Measurements from ENCODE around the gene MBNL2.

The MBNL2 gene

DNA sequence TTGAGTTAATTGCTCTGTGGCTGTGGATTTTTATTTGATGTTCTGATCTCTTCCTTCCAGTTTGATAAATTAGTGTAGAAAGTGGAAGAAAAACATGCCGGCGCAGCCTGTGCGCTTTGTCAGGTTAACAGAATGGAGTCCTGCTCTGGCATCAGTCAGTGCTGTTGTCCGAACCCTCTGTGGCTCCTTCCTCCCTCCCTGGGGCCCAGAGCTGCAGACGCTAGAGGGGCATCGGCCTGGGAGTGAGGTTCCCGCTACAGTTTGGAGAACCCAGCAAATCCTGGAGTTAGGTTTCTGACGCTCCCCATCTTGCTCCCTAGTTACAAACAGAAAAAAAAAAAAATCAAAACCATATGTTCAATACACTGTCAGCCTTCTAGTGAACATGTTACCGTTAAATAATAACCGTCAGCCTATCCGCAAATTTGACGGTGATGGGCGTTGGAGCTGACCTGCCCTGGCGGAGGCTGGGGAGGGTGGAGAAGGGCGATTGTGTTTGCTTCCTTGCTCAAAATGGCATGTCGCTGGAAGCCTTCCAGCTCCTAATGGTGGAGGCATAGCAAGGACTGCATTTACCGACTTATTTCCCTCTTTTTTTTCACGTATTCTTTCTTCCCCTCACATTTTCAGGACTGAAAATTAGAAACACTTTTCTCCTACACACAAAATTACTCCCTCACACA is 13.6 kb downstream of the MBNL2 start:
- no peak for DNase-seq

DNA sequence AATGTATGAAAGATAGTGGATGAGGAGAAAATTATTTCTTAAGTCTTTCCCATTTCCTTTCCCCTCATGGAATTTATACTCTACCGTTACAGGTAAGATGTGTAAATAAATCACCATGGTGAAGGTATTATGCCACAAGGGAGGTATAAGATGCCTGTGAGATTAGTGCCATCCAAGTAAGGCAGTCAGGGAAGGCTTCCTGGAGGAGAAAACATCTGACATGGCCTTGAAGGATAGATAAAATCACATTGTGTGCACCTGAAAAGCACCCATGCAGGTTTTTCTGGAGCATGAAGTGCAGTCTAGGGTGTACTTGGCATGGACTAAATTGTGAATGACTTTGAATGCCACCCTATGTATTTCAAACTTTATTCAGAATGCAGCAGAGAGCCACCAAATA is 15.3 kb downstream of the MBNL2 start:
- DNase-seq, result no peak

GRCh38 chr13:97238432-97238831 is 16.3 kb downstream of the MBNL2 start:
- DNase-seq, result no peak

GRCh38 chr13:97238883-97239282 is 16.8 kb downstream of the MBNL2 start:
- DNase-seq, result no peak

DNA sequence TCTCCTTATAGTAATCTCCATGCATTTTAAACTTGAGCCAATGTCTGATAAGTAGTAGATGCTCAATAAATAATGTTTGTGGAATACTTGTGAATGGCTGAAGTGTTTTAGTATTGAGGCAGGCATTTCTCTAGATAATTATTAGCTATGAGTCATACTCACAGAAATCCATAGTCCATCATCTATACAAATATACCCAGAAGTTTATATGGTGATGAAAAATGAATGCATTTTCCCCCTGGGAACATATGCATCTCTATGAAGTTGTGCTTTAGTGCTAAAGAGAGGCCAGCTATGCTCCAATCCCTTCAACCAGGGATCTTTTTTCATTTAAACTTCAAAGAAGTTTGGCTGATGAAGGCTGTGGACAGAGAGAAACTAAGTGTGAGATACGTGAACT is 17.2 kb downstream of the MBNL2 start:
- no peak for DNase-seq

- DNase-seq, result no peak
Measured at GRCh38 chr13:97239943-97240787, 18.0 kb downstream of the MBNL2 start.

GRCh38 chr13:97240788-97241734 is 18.9 kb downstream of the MBNL2 start:
- DNase-seq, result no peak

- no peak for DNase-seq
Measured at GRCh38 chr13:97241761-97242160, 19.6 kb downstream of the MBNL2 start.

- no peak for DNase-seq
Measured at GRCh38 chr13:97242755-97243497, 20.8 kb downstream of the MBNL2 start.

GRCh38 chr13:97243915-97244781 is 22.0 kb downstream of the MBNL2 start:
- no peak for DNase-seq

- no peak for DNase-seq
Measured at GRCh38 chr13:97245011-97245410, 22.9 kb downstream of the MBNL2 start.

GRCh38 chr13:97246596-97247158 is 24.5 kb downstream of the MBNL2 start:
- no peak for DNase-seq

DNA sequence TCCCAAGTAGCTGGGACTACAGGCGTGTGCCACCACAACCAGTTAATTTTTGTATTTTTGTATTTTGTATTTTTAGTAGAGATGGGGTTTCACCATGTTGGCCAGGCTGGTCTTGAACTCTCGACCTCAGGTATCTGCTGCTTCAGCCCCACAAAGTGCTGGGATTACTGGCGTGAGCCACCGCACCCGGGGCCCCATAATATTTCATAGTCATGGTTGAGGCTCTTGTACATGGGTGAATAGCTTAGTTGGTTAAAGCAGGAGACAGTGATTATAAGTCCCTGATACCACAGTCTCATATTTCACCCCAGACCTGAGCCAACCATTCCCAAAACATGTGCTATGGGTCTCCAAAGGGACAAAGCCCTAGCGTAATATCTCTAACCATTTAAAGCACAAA is 26.1 kb downstream of the MBNL2 start:
- no peak for DNase-seq

DNA sequence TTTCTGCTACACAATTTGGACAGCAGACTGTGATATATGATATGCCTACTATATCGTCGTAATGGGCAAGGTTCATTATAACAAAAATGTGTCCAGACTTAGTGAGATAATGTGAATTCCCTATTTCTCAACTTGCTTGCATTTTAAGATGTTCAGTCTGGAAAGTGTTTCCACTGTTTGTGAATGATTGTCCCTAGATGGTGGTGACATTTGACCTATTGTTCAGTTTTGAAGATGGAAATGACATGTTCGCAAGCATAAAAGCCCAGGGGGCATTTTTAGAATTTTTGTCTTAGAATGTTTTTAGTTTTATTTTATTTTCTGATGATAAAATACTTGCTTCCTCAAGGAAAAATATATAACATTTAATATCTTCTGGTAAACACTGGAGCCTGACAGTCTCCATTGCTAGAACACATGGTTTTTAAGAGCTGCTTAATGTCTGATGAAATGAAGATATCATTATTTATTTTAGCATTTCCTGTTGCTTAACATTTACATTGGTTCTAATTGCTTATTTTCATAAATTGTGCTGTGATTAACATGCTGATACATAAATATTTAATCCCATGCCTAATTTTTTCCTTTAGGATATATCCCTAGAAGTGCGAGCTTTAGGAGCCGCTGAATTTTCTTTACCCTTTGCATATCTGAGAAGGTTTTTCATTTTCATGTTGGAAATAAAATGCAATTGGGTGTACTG is 27.1 kb downstream of the MBNL2 start:
- DNase-seq, result no peak

DNA sequence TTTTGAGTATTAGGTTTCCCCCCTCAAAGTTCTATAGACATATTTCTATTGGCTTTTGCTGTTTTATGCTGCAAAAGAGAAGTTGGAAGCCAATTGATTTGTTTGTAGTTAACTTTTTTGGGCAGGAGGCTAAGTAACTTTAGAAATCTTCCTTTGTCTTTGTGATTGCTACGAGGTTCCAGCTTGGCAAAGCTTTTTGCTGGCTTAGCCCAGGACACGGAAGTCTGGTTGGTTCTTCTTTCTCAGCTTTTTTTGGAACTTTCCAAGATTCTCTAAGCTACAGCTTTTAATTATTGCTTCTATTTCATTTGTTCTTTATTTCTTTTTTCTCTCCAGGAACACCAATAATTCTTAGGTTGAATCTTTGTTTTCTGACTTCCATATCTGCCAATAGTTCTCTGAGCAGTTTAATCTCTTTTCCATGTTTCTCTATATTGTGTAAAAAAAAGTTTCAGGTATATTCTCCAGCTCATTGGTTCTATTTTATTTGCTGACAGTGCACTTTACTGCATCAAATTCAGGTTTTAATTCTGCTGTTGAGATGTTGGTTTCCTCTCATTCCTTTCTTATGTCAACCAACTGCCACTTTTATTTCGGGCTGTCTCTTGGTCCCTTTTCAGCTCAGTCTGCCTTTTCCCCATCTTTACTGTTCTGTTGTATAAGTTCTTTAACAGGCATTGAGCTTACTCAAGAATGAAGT is 27.8 kb downstream of the MBNL2 start:
- no peak for DNase-seq

- DNase-seq, result no peak
Measured at GRCh38 chr13:97250560-97250959, 28.4 kb downstream of the MBNL2 start.

GRCh38 chr13:97252735-97253134 is 30.6 kb downstream of the MBNL2 start:
- no peak for DNase-seq

DNA sequence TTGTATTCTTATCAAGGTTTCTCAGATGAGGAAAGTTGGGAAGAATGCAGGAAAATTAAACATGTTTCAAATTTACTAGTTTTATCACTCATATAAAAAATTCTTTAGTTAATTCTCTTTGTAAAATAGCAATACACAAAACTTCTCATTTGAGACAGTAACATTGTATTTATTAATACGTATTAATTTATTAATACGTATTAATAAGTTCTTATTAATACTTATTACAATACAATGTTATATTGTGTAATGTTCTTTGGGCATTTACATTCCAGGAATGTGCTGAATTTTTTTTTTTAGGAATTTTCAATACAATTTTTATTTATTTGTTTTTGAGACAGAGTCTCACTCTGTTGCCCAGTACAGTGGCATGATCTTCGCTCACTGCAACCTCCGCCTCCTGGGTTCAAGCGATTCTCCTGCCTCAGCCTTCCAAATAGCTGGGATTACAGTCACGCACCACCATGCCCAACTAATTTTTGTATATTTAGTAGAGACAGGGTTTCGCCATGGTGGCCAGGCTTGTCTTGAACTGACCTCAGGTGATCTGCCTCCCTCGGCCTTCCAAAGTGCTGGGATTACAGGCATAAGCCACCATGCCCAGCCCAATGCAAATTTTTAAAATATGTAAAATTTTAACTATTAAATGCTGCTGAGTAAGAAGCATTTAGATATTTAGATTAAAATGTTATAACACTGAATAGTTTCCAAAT is 31.6 kb downstream of the MBNL2 start:
- no peak for DNase-seq

GRCh38 chr13:97254816-97255215 is 32.7 kb downstream of the MBNL2 start:
- no peak for DNase-seq
